Osteoblast (primary cell): Measurements from ENCODE around the gene DCUN1D5. TPM values are rescaled to one million over a fixed set of nuclear protein-coding genes. Genes with fewer than 3 reads are reported as not detected.
A peak's percentile ranks its signal among the peaks of the same experiment; 100 is the strongest.

Experiments used
- DNase-seq: peaks from one replicate; pipeline ENCODE4 v3.0.0; 2011; ENCODE audit warnings: low spot score, mixed read lengths; ENCODE audit not compliant: insufficient read length; ENCODE audit errors: missing footprints
- H2AFZ ChIP-seq: 2 replicates; pipeline ENCODE4 v1.6.0; 2011; ENCODE audit warnings: mild to moderate bottlenecking, low read length
- H3K27ac ChIP-seq: 2 replicates; pipeline ENCODE4 v1.5.1; 2011; ENCODE audit warnings: mild to moderate bottlenecking, low read depth, low read length, moderate library complexity
- H3K27me3 ChIP-seq: 2 replicates; pipeline ENCODE4 v1.6.0; 2012; ENCODE audit warnings: mild to moderate bottlenecking, control low read depth, inconsistent platforms, low read length, moderate library complexity; ENCODE audit not compliant: insufficient read depth
- H3K36me3 ChIP-seq: 2 replicates; pipeline ENCODE4 v1.5.1; 2011; ENCODE audit warnings: mild to moderate bottlenecking, low read length, control low read depth, moderate library complexity; ENCODE audit not compliant: insufficient read depth
- H3K4me1 ChIP-seq: 2 replicates; pipeline ENCODE4 v1.5.1; 2011; ENCODE audit warnings: mild to moderate bottlenecking, low read length, control low read depth, moderate library complexity; ENCODE audit not compliant: insufficient read depth
- H3K4me2 ChIP-seq: 2 replicates; pipeline ENCODE4 v1.6.0; 2011; ENCODE audit warnings: mild to moderate bottlenecking, low read length; ENCODE audit not compliant: insufficient read depth
- H3K4me3 ChIP-seq: fragments of 200-600 bp; sonication (generic); 3 replicates; pipeline ENCODE4 v1.5.1; 2012; ENCODE audit warnings: mild to moderate bottlenecking, low read length, inconsistent platforms; ENCODE audit not compliant: insufficient read depth
- H3K79me2 ChIP-seq: 2 replicates; pipeline ENCODE4 v1.6.0; 2012; ENCODE audit warnings: mild to moderate bottlenecking, low read length, control low read depth, inconsistent platforms; ENCODE audit not compliant: insufficient read depth
- H3K9me3 ChIP-seq: 2 replicates; pipeline ENCODE4 v1.5.1; 2011; ENCODE audit warnings: low read depth, low read length, control low read depth
- H4K20me1 ChIP-seq: 2 replicates; pipeline ENCODE4 v1.6.0; 2012; ENCODE audit warnings: mild to moderate bottlenecking, low read length, control low read depth; ENCODE audit not compliant: insufficient read depth
- total RNA-seq: library from RNA; depleted of rRNA; stranded (reverse); fragments of >200 nt; gene quantifications from 2 replicates; pipeline ENCODE4 v1.2.3, GENCODE V29; 2012
- TF ChIP-seq, protein P1 (sequence below): IDR thresholded peaks from 2 replicates; pipeline ENCODE4 v1.5.1; 2011; ENCODE audit warnings: mild to moderate bottlenecking, low read depth, low read length, moderate library complexity; ENCODE audit errors: extremely low read depth

Gene DCUN1D5
- total RNA-seq, 1 donor, result 60.1 TPM

DNA sequence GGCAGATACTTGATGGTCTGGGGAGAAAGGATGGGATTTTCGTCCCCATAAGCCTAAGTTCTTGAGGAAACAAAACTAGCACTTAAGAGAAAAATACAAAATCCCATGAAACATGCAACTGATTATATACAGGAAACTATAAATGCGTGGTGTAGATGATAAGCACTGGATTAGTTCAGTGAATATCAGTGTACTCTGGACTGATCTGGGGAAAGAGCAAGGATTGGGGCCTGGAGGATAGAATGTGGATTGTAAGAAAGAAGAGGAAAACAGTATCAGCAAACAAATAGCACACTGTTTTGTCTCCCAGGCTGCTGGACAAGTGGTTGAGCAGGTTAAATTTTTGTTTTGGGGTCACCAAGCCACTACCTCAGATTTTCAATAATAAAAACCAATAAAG is 49.8 kb downstream of the DCUN1D5 start:
- Histone ChIP-seq H3K27me3 (no peaks in the 10 kb centered on the region), H3K36me3 (no peaks in the 10 kb centered on the region), H2AFZ (no peak overlapping the region), H4K20me1 (no peaks in the 10 kb centered on the region), H3K27ac (no peak overlapping the region), H3K4me1 (no peaks in the 10 kb centered on the region), H3K79me2 (no peaks in the 10 kb centered on the region), H3K4me3 (no peak overlapping the region), H3K9me3 (no peaks in the 10 kb centered on the region), H3K4me2 (no peak overlapping the region)
- TF ChIP-seq, protein P1, sequence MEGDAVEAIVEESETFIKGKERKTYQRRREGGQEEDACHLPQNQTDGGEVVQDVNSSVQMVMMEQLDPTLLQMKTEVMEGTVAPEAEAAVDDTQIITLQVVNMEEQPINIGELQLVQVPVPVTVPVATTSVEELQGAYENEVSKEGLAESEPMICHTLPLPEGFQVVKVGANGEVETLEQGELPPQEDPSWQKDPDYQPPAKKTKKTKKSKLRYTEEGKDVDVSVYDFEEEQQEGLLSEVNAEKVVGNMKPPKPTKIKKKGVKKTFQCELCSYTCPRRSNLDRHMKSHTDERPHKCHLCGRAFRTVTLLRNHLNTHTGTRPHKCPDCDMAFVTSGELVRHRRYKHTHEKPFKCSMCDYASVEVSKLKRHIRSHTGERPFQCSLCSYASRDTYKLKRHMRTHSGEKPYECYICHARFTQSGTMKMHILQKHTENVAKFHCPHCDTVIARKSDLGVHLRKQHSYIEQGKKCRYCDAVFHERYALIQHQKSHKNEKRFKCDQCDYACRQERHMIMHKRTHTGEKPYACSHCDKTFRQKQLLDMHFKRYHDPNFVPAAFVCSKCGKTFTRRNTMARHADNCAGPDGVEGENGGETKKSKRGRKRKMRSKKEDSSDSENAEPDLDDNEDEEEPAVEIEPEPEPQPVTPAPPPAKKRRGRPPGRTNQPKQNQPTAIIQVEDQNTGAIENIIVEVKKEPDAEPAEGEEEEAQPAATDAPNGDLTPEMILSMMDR, result no peak
- DNase-seq, result no peak

DNA sequence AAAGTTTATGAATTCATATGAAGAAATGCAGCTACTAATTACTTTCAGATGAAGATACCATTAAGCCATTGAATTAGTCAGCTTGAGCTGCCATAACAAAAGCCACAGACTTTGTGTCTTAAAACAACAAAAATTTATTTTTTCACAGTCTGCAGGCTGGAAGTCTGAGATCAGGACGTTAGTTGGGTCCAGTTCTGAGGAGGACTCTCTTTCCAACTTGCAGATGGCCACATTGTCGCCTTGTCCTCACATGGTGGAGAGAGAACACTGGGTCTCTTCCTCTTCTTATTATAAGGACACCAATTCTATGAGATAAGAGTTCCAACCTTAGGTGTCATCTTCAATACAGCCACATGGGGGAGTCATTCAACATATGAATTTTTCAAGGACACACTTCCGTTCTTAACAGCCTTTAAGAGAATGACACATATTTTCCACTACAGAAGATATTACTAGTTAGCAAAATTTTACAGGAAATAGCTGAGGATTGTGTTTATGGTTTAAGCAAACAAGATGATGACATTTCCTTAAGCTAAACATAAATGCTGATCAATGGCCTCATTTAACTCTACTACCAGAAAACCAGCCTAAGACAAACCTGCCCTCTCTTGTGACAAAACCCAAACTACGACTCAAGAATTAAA is 56.0 kb downstream of the DCUN1D5 start:
- Histone ChIP-seq H3K4me3 (no peak overlapping the region), H3K36me3 (no peaks in the 10 kb centered on the region), H3K9me3 (no peaks in the 10 kb centered on the region), H3K4me2 (peak overlapping the region; percentile 30), H3K79me2 (no peaks in the 10 kb centered on the region), H2AFZ (peak overlapping the region; percentile 71), H3K4me1 (peaks cover 7% of the 10 kb centered on the region), H3K27me3 (no peaks in the 10 kb centered on the region), H4K20me1 (no peaks in the 10 kb centered on the region), H3K27ac (peak overlapping the region; percentile 29)
- DNase-seq, result peak; percentile 42
- TF ChIP-seq, protein P1, result peak; percentile 69

DNA sequence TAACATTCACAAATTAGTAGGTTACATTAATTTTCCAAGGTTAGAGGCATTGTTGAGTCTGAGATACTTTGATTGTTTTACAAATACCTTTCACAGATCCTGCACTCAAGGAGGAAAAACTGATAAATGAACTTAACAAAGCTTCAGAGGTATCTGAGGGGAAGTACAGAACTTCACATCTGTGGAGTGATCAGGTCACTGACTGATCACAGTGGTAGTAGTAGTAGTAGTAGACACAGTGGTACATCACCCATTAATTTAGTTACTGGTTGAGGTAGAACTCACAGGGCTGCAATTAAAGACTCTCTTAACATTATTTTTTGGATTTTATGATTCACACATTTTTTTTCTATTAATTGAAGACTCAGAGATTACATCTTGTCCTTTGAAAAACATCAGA is 56.7 kb downstream of the DCUN1D5 start:
- Histone ChIP-seq H3K36me3 (no peaks in the 10 kb centered on the region), H3K4me2 (no peak overlapping the region), H4K20me1 (no peaks in the 10 kb centered on the region), H3K27me3 (no peaks in the 10 kb centered on the region), H2AFZ (peak overlapping the region; percentile 6), H3K27ac (no peak overlapping the region), H3K4me3 (no peak overlapping the region), H3K79me2 (no peaks in the 10 kb centered on the region), H3K4me1 (peaks cover 7% of the 10 kb centered on the region), H3K9me3 (no peaks in the 10 kb centered on the region)
- TF ChIP-seq, protein P1, result no peak
- DNase-seq, result no peak

DNA sequence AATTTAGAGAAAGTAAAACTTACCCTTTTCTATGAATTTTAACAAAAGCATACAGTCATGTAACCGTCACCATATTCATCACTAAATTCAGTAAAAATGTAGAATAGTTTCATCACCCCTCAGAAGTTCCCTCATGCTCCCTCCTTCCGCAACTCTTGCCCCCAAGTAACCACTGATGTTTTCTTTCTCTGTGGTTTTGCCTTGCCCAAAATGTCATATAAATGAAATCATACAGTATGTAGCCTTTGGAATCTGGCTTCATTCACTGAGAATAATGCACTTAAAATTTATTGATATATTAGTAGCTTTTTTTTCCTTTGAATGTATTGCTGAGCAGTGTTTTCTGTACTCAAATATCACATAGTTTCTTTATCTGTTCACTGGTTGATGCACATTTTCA is 60.1 kb downstream of the DCUN1D5 start:
- H2AFZ ChIP-seq, result peak overlapping the region; percentile 10
- H3K79me2 ChIP-seq, result no peaks in the 10 kb centered on the region
- H4K20me1 ChIP-seq, result no peaks in the 10 kb centered on the region
- no peaks in the 10 kb centered on the region for H3K27me3 ChIP-seq
- peaks cover 7% of the 10 kb centered on the region for H3K4me1 ChIP-seq
- peak overlapping the region; percentile 36 for H3K4me3 ChIP-seq
- peak overlapping the region; percentile 71 for H3K4me2 ChIP-seq
- no peaks in the 10 kb centered on the region for H3K36me3 ChIP-seq
- peak overlapping the region; percentile 72 for H3K27ac ChIP-seq
- TF ChIP-seq, protein P1, result no peak
- H3K9me3 ChIP-seq, result no peaks in the 10 kb centered on the region
- DNase-seq, result peak; percentile 58
